Fibroblast of villous mesenchyme (primary cell): Measurements from ENCODE around the gene CTNND2. TPM values are rescaled to one million over a fixed set of nuclear protein-coding genes. Genes with fewer than 3 reads are reported as not detected.
A peak's percentile ranks its signal among the peaks of the same experiment; 100 is the strongest.

Experiments used
- DNase-seq: peaks from one replicate; pipeline ENCODE4 v3.0.0-alpha.2; 2010; ENCODE audit warnings: low read depth
- H3K4me3 ChIP-seq: 2 replicates; pipeline ENCODE4 v1.5.1; 2011; ENCODE audit warnings: low read depth, mild to moderate bottlenecking, low read length
- CTCF ChIP-seq: IDR thresholded peaks from 2 replicates; pipeline ENCODE4 v1.5.1; 2012; ENCODE audit warnings: low read depth, mild to moderate bottlenecking, low read length; ENCODE audit not compliant: insufficient read depth
- total RNA-seq: library from RNA; depleted of rRNA; stranded (reverse); fragments of >200 nt; gene quantifications from 2 replicates; pipeline ENCODE4 v1.2.3, GENCODE V29; 2012

The CTNND2 gene
- total RNA-seq, 1 donor: not detected

DNA sequence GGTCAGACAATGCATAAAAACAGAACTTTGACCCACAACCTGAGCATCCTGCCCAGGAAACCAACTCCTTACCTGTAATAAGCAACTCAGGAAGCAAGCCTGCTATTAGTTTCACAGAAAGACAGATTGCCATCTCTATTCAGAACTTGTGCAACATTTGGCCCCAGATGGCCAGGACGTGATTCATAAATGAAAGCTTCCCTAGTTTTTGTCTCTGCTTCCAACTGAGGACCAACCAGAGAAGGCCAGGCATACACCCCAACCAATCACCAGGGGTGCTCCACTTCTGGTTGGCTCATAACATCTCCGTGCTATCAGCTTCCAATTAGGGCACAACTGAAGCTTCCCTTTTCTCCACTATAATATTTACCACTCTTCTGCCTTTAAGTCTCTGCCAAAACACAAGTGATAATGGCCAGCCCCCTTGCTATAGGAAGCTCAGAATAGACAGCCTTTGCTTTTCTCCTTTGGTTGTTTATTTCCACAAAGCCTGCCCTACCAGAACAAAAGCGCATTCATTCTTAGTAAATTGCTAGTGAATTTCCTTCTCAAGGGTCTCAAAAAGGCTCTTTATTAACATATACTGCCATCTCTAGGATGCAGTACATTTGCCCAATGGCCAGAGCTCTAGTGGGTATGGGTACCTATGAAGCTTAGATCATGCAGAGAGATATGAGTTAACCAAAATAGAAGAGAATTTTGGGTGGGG is 853.5 kb downstream of the CTNND2 start:
- TF ChIP-seq CTCF: no peak
- DNase-seq: peak; percentile 4
- H3K4me3 ChIP-seq: no peak overlapping the region

DNA sequence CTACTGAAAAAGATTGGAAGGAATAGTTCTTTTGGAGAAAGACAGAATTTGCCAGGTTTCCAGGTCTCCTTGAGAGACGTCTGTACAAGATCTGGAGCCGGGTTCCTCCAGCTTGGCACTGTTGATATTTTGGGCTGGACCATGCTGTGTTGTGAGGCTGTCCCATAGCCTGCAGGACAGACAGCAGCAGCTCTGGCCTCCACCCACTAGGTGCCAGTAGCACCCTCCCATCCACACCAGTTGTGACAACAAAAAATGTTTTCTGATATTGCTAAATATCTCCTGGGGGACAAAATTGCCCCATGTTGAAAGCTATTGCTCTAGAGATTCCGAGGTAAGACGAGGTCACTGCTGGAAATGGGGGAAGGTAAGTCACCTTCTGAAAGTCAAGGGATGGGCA is 855.5 kb downstream of the CTNND2 start:
- no peak overlapping the region for H3K4me3 ChIP-seq
- no peak for DNase-seq
- TF ChIP-seq CTCF: no peak

GRCh38 chr5:11047625-11048024 is 856.6 kb downstream of the CTNND2 start:
- no peak for DNase-seq
- no peak for TF ChIP-seq CTCF
- no peak overlapping the region for H3K4me3 ChIP-seq

DNA sequence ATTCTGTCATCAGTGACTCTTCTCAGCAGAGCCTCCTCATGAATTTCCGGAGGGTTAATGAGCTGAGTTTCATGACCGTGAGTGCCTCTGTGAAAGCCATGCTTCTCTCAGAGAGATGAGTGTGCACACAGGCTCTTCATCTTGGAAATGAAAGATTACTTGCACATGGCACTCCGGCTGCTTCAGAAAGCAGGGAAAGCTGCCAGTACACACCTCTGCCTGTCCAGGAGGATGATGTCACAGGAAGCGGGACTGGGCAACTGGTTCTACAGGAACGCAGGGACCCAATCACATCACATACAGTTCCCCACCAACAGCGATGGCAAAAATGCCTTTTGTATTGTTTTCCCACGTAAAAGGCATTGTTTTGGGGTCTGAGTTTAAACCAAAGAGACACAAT is 857.2 kb downstream of the CTNND2 start:
- no peak for DNase-seq
- TF ChIP-seq CTCF: no peak
- no peak overlapping the region for H3K4me3 ChIP-seq

DNA sequence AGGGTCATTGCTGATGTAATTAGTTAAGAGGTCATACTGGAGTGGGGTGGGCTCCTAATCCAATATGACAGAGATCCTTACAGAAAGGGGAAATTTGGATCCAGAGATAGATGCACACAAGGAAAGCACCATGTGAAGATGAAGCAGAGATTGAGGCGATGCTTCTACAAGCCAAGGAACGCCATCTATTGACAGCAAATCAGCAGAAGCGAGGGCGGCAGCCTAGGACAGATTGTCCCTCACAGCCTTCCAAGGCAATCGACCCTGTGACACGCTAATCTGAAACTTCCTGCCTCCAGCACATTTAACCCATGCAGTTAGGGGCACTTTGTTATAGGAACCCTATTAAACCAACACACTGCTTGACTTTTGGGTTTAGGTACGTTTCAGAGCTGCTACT is 858.1 kb downstream of the CTNND2 start:
- no peak for TF ChIP-seq CTCF
- peak; percentile 11 for DNase-seq
- H3K4me3 ChIP-seq: no peak overlapping the region

DNA sequence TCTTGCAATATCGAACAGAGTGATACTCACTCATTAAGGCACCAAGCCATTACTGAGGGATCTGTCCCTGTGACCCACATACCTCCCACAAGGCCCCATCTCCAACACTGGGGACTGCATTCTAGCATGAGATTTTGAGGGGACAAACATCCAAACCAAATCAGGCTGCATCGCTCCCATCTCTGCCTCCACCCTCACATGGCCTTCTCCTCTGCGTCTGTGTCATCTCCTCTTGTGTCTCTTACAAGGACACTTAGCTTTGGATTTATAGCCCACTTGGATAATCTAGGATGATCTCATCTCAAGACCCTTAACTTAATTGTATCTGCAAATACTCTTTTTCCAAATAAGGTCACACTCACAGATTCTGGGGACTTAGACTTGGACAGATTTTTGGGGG is 858.8 kb downstream of the CTNND2 start:
- H3K4me3 ChIP-seq: no peak overlapping the region
- TF ChIP-seq CTCF: no peak
- DNase-seq: no peak

DNA sequence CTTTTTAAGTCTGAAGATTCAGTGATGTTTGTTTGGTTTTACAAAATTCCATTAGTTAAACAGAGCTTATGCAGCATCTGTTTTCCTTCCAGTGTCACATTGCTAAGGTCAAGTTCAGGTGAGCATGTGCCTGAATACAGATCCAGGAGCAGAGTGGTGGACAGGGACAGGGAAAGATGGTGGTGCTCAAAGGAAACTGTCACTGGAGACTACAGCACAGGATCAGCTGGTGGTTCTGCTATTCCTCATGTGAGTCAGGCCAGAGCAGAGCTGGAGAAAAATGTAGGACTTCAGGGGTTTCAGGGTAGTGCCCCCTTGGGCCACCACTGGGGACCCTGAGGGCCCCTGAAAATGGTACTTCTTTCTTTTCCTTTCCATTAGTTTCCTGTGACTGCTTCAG is 859.7 kb downstream of the CTNND2 start:
- no peak overlapping the region for H3K4me3 ChIP-seq
- DNase-seq: no peak
- TF ChIP-seq CTCF: no peak
